Fibroblast of lung (primary cell): ENCODE measurements around the gene ADGRD1. TPM values are rescaled to one million over a fixed set of nuclear protein-coding genes. Genes with fewer than 3 reads are reported as not detected.

ENCODE experiments used
- DNase-seq, 2 donors: peaks; one replicate each; pipeline versions ENCODE4 v3.0.0 to v3.0.0-alpha.2; 2010; ENCODE audit warnings: low read depth in 2 of 2
- H2AFZ ChIP-seq: 2 replicates; pipeline ENCODE4 v1.5.1; 2012; ENCODE audit warnings: low read length, control low read depth, inconsistent platforms
- H3K27ac ChIP-seq: 2 replicates; pipeline ENCODE4 v1.5.1; 2011; ENCODE audit warnings: low read length, control low read depth; ENCODE audit not compliant: insufficient read depth
- H3K27me3 ChIP-seq: 2 replicates; pipeline ENCODE4 v1.5.1; 2011; ENCODE audit warnings: mild to moderate bottlenecking, low read length; ENCODE audit not compliant: control insufficient read depth, insufficient read depth
- H3K36me3 ChIP-seq: 2 replicates; pipeline ENCODE4 v1.5.1; 2011; ENCODE audit warnings: low read length; ENCODE audit not compliant: control insufficient read depth, insufficient read depth
- H3K4me1 ChIP-seq: 2 replicates; pipeline ENCODE4 v1.5.1; 2011; ENCODE audit warnings: low read length; ENCODE audit not compliant: control insufficient read depth, insufficient read depth; ENCODE audit errors: extremely low read depth
- H3K4me2 ChIP-seq: 2 replicates; pipeline ENCODE4 v1.5.1; 2011; ENCODE audit warnings: low read length, control low read depth; ENCODE audit not compliant: insufficient read depth; ENCODE audit errors: extremely low read depth
- H3K4me3 ChIP-seq, 4 experiments: fragments of 200-600 bp in 1 of 4; sonication (generic) in 1 of 4; replicated peaks in 1 of 4; 2 replicates each; pipeline ENCODE4 v1.5.1; 2011 to 2016; ENCODE audit warnings: low read length in 4 of 4, low read depth in 3 of 4, mild to moderate bottlenecking in 3 of 4, control low read depth in 2 of 4, inconsistent platforms in 1 of 4, mixed read lengths in 1 of 4; ENCODE audit not compliant: insufficient read depth in 1 of 4; ENCODE audit errors: control extremely low read depth in 1 of 4
- H3K79me2 ChIP-seq: 2 replicates; pipeline ENCODE4 v1.5.1; 2012; ENCODE audit warnings: mild to moderate bottlenecking, low read length, inconsistent platforms; ENCODE audit not compliant: control insufficient read depth, insufficient read depth
- H3K9ac ChIP-seq: 2 replicates; pipeline ENCODE4 v1.5.1; 2011; ENCODE audit warnings: mild to moderate bottlenecking, low read length, control low read depth; ENCODE audit not compliant: insufficient read depth
- H3K9me3 ChIP-seq: 2 replicates; pipeline ENCODE4 v1.5.1; 2012; ENCODE audit warnings: low read depth, low read length; ENCODE audit not compliant: control insufficient read depth, insufficient read depth
- H4K20me1 ChIP-seq: 2 replicates; pipeline ENCODE4 v1.5.1; 2011; ENCODE audit warnings: low read length; ENCODE audit not compliant: control insufficient read depth, insufficient read depth; ENCODE audit errors: extremely low read depth
- CTCF ChIP-seq, 2 donors: IDR thresholded peaks in 1 of 2; conservative IDR thresholded peaks in 1 of 2; 1 replicate in 1 of 2; 2 replicates in 1 of 2; pipeline ENCODE4 v1.5.1; 2011 to 2012; ENCODE audit warnings: low read length in 2 of 2, control low read depth in 1 of 2, inconsistent platforms in 1 of 2, low read depth in 1 of 2, mild to moderate bottlenecking in 1 of 2
- EZH2 ChIP-seq: IDR thresholded peaks from 2 replicates; pipeline ENCODE4 v1.5.1; 2012; ENCODE audit warnings: low read length, control low read depth, mild to moderate bottlenecking; ENCODE audit errors: missing control alignments
- polyA plus RNA-seq, 2 donors: library from polyadenylated mRNA; depleted of rRNA in 1 of 2; stranded (reverse) in 1 of 2; unstranded in 1 of 2; fragments of >200 nt; gene quantifications; 2 replicates each; pipeline ENCODE4 v1.2.1, GENCODE V29; 2011 to 2012; ENCODE audit warnings: missing spikeins in 1 of 2
- total RNA-seq: library from RNA; depleted of rRNA; stranded (reverse); fragments of >200 nt; gene quantifications from 2 replicates; pipeline ENCODE4 v1.2.1, GENCODE V29; 2014

The ADGRD1 gene
- total and polyA plus RNA-seq, 2 donors (not counting 1 experiment from before 2014, with no cell fraction given), result 7.3 to 11.6 TPM

GRCh38 chr12:130984183-130985058, 30.7 kb downstream of the ADGRD1 start:
- Histone ChIP-seq H3K4me1 (no peaks in the 10 kb centered on the region), H3K4me2 (no peak overlapping the region)

GRCh38 chr12:130987151-130987931, 33.6 kb downstream of the ADGRD1 start:
- H3K9ac ChIP-seq, result no peak overlapping the region
- no peak overlapping the region for H3K4me3 ChIP-seq
- DNase-seq, result no peak
- H3K36me3 ChIP-seq, result no peaks in the 10 kb centered on the region
- no peak overlapping the region for H2AFZ ChIP-seq
- H3K79me2 ChIP-seq, result no peaks in the 10 kb centered on the region
- TF ChIP-seq EZH2 (no peak), CTCF (conservative IDR thresholded peaks at IDR 0.05 in 1 of 2, IDR thresholded peaks at IDR 0.05 in 1 of 2; ENCODE audit: low read depth in 1 of 2, low read length in 2 of 2) (no peak)
- H3K4me1 ChIP-seq, result no peaks in the 10 kb centered on the region
- no peaks in the 10 kb centered on the region for H3K9me3 ChIP-seq
- H3K4me2 ChIP-seq, result no peak overlapping the region
- no peaks in the 10 kb centered on the region for H4K20me1 ChIP-seq
- no peaks in the 10 kb centered on the region for H3K27me3 ChIP-seq
- H3K27ac ChIP-seq, result no peak overlapping the region

More at GRCh38 chr12:130984183-130985058, 30.7 kb downstream of the ADGRD1 start:
- Histone ChIP-seq H4K20me1 (no peaks in the 10 kb centered on the region), H3K79me2 (no peaks in the 10 kb centered on the region), H3K27ac (no peak overlapping the region), H3K27me3 (no peaks in the 10 kb centered on the region), H3K9ac (no peak overlapping the region), H3K4me3 (no peak overlapping the region), H3K36me3 (no peaks in the 10 kb centered on the region), H3K9me3 (no peaks in the 10 kb centered on the region), H2AFZ (no peak overlapping the region)
- TF ChIP-seq EZH2 (no peak), CTCF (conservative IDR thresholded peaks at IDR 0.05 in 1 of 2, IDR thresholded peaks at IDR 0.05 in 1 of 2; ENCODE audit: low read depth in 1 of 2, low read length in 2 of 2) (no peak)
- DNase-seq, result no peak

- Histone ChIP-seq H2AFZ (no peak overlapping the region), H3K79me2 (no peaks in the 10 kb centered on the region), H3K9ac (no peak overlapping the region), H3K4me2 (no peak overlapping the region), H4K20me1 (no peaks in the 10 kb centered on the region), H3K4me3 (no peak overlapping the region), H3K4me1 (no peaks in the 10 kb centered on the region), H3K36me3 (no peaks in the 10 kb centered on the region), H3K27me3 (no peaks in the 10 kb centered on the region), H3K9me3 (no peaks in the 10 kb centered on the region), H3K27ac (no peak overlapping the region)
- TF ChIP-seq EZH2 (no peak), CTCF (conservative IDR thresholded peaks at IDR 0.05 in 1 of 2, IDR thresholded peaks at IDR 0.05 in 1 of 2; ENCODE audit: low read depth in 1 of 2, low read length in 2 of 2) (no peak)
- DNase-seq, result no peak
These were observed 34.6 kb downstream of the ADGRD1 start for GRCh38 chr12:130988261-130988660.
